ENCODE measurements around the gene C14orf93. TPM values are rescaled to one million over a fixed set of nuclear protein-coding genes. Genes with fewer than 3 reads are reported as not detected.

C14orf93 gene, protein sequence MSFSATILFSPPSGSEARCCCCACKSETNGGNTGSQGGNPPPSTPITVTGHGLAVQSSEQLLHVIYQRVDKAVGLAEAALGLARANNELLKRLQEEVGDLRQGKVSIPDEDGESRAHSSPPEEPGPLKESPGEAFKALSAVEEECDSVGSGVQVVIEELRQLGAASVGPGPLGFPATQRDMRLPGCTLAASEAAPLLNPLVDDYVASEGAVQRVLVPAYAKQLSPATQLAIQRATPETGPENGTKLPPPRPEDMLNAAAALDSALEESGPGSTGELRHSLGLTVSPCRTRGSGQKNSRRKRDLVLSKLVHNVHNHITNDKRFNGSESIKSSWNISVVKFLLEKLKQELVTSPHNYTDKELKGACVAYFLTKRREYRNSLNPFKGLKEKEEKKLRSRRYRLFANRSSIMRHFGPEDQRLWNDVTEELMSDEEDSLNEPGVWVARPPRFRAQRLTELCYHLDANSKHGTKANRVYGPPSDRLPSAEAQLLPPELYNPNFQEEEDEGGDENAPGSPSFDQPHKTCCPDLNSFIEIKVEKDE
- 6.9 and 8.1 TPM in 2 replicates for total RNA-seq (2014; rRNA removed; shearing (Covaris generic))

DNA sequence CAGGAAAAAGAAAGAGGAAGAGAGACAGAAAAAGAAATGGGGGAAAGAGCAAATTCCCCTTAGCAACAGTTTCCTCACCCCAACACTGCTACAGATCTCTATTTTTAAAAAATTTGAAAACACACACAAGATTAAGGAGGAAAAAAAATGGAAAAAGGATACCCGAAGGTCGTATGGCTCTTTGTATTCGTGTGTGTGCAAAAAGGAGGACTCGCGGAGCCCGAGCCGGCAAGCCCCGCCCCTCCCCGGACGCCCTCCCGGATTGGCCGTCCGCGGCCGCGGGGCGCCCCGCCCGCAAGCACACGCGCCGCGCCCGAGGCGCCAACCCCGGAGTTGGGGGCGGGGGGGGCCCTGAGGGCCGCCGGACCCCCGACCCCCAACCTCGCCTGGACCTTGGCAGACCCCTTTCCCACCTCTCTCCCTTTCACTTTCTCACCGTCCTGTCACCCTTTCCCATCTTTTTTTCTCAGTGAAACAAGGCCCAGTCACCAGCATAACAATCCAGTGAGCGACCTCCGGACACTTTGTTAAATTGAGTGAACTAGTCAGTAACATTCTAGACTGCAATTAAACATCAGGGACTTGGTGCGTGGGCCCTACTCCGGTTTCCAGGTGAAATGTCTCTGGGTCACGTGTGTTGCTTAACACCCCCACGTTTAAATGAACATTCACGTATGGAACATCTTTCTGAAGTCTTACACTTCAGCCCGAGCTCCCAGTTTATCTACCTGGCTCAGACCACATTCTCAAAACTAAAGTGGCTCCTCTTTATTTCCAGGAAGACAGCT lies at the start of gene C14orf93:
TSS of gene C14orf93 (minus strand) at position 205 of the 788 bp plus-strand sequence. CDS start 11,120 bp downstream, outside the sequence.
- peak; percentile 16 for DNase-seq (ENCODE audit: low spot score)

DNA sequence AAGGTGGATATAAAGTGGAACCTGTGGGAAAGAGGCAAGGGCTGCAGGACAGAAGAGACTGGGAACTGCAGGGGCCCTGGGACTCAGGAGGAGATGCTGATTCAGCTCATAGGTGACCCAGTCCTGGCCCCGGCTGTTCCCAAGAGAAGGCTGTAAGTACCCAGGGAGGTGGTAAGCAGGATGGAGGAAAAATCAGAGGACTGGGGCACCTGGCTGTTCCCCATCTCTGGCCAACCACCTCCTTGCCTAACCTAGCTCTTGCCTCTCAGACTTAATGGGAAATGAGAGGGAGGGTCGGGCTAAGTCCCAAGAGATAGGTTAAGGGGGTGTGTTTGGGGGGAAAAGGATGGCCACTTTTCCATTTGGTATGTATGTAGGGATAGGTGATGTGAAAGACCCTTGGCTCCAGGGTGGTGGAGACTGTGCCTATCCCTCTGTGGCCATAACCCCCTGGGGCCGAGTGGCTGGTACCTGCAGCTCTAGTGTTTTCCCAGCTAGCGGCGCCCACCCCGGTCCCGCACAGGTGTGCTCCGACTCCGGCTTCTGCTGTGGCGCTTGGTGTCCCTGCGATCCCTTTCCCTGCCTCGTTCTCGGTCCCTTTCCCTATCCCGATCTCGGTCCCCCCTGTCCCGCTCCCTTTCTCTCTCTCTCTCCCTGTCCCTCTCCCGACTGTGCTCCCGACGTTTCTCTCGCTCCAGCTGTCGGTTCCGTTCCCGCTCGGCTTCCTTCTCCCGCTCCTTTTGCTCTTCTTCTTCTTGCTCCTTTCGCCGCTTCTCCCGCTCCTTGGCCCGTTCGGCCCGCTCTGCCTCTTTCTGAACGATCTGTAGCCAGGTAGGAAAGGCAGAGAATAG lies 48.9 kb upstream of the C14orf93 start:
- no peak for DNase-seq (ENCODE audit: low spot score)

DNA sequence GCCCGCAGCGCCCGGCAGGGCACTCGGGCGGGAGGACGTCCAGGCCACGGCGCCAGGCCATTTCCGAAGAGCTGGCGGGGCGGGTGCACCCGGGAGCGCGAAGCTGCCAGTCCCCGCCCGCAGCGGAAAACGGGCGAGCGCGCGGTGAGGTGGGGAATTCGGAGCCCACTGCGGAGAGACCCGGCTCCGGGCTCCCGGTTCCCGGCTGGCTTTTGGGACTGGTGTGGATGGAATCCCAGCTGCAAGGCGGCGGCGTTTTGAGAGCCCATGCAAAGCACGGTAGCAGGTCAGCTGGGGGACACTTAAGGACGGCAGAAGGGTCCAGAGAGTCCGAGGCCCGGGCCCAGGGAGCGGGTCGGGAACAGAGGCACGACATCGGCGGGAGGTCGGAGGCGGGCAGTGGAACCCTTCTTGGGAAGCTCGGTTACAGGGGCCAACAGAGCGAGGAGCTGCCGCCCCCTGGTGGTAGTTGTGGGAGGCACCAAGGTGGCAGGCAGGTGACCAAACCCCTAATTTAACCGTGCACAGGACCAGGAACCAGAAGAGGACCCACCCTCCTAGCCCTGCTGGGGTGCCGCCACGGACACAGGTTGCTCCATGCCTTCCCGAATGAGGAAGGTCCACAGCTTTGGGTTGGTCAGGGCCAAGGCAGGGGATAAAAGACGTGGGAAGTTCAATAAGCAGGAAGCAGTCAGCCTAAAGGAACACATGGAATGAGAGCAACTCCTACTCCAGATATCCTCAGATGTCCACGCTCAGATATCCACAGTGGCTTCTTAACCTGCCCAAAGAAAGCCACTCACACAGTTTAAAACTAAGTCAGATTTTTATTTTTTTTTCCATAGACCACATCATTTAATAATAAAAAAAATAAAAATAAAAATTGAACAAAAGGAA lies 48.1 kb upstream of the C14orf93 start:
- peak; percentile 63 for DNase-seq (ENCODE audit: low spot score)

DNA sequence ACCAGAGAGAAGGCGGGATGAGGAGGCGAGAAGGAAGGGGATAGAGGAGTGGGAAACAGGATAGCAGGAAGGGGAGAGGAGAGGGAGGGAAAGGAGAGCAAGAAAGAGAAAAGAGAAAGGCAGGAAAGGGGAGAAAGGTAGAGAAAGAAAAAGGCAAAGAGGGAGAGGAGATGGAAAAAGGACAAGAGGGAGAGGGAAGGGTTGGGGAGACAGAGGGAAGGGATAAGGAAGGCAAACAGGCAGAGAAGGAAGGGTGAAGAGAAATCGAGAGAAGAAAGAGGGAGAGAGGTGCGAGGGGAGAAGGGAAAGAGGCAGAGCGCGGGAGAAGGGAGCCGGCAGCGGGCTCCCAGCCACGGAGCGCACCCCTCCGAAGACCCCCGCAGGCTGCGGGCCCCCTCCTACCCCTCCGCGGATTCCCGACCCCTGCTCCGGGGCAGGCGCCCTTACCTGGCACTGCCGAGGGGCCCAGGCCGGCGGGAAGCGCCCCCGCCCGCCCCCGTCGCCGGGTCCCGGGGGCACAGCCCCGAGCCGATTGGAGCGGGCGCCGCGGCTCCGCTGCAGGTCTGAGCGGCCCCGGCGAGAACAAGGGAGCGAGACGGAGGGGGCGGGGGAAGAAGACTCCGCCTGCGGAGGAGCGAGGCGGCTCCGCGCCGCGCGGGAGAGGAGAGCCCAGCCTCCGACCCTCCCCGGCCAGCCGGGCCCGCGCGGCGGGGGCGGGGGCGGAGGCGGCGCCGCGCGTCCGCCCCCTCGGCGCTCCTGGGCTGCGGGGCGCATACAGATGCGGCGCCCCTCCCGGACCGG lies 47.2 kb upstream of the C14orf93 start, which contains the start of gene CDH24:
TSS of gene CDH24 (minus strand) at position 565 of the 801 bp plus-strand sequence. CDS start 1,787 bp downstream, outside the sequence.
- no peak for DNase-seq (ENCODE audit: low spot score)

DNA sequence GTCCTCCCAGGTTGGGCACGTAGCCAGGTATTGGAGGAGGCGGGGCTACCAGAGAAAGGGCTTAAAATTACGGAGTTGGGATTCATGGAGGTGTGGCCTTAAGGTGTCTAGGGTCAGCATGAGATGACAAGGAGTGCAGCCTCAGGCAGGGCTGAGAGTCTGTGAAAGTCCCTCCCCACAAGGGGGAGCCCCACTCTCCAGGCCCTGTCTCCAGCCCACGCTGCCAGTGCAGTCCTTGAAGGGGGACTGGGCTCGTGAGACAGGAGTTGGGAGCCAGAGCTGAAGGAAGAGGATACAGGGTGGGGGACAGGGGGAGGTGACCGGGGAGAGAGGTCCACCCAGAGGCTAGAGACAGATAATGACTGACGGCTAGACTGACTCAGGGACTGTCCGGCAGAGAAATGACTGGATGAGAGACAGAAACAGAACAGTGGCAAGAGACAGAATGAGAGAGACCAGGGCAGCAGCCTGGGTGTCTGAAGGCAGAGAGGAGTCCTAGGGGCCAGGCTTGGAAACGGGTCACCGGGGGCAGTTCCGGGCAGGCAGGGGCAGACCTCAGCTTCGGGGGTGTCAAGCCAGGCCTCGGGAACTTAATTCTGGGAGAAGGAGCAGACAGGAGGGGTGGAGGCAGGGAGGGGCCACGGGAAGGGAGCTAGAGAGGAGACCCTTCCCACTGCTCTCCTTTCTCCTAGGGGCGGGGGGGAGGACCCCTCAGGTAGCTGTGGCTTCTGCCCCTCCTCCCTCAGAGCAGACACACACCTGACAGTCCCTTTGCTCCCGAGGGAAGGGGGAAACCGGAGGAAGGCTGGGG lies 46.4 kb upstream of the C14orf93 start:
- DNase-seq (ENCODE audit: low spot score), result peak; percentile 57

DNA sequence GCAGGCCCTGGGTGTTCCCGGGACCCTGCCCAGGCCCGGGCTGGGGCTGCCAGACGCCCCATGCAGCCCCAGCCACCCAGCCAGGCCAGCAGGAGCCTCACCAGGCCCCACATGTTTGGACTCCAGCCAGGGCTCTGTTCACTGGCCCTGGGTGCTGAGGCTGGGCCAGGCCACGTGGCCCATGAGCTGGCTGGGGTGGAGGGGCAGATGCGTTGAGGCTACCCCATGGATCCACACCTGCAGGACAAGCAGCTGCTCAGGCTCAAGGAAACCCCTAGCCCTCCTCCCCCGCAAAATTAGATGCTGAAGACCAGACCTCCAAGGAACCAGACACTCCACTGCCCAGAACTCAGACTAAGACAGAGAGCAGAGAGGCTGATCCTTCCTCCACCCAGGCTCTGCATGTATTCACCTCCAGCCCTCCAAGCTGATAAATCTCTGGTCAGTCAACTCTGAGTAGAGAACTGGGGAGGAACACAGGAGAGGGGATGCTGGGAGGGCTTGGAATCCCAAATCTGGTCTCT lies 45.7 kb upstream of the C14orf93 start:
- no peak for DNase-seq (ENCODE audit: low spot score)

DNA sequence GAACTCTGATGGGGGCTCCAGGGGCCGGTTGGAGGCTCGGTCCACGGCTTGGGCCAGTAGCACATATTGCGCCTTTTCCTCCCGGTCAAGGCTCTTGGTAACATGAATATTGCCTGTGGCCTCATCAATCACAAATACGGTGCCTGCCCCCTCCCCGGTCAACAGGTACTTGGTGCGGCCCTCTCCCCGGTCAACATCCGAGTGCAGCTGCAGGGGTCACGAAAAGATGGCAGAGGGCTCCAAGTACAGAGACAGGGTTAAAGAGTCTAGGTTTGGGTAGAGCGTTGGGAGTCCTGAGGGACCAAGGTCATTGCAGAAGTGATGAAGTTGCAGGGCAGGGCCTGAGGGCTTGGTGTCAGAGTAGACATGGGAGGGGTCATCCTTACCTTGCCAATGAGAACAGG lies 45.2 kb upstream of the C14orf93 start:
- DNase-seq (ENCODE audit: low spot score), result no peak

DNA sequence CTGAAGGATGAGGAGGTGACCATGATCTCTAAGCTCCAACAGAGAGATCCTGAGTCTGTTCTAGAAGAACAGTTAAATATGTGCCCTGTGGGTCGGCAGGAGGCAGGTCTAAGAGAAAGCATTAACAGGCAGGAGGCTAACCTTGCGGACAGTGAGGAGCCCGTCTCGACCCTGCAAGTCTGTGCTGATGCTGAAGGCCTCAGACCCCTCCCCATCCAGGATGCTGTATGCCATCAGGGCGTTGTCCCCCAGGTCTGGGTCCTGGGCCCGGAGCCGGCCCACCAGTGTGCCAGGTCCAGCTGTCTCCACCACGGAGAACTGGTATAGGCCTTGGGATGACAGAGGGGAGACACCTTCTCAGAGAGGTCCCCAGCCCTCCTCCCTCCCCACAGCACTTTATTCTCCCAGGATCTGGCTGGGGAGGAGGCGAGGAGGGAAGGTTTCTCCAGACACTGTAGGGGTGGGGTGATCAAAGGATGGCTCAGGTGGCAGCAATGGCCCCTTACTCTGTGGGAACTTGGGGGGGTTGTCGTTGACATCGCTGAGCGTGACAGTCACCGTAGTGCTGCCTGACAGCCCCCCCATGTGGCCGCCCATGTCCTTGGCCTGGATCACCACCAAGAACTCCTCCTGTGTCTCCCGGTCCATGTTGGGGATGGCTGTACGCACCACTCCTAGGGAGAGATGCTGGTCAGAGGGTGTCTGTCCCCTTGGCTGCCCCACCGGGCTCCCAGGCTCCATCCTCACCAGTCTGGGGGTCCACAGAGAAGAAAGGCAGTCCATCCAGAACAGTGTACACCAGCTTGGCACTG lies 44.3 kb upstream of the C14orf93 start:
- no peak for DNase-seq (ENCODE audit: low spot score)

DNA sequence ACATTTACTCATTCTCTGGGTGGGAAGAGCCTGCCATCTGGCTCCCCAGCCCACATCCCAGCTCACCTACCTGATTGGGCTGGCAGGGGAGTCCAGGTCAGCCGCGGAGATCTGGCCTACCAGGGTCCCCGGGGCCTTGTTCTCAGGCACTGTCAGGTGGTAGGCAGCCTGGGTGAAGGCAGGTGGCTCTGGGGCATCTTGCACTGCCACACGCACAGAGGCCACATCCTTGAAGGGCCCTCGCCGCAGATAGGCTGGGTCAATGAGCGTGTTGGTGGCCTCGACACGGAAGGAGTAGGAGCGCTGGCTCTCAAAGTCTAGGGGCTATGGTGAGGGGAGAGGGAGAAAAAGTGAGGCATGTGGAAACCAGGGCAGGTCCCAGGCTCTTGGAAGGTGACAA lies 43.5 kb upstream of the C14orf93 start:
- no peak for DNase-seq (ENCODE audit: low spot score)

DNA sequence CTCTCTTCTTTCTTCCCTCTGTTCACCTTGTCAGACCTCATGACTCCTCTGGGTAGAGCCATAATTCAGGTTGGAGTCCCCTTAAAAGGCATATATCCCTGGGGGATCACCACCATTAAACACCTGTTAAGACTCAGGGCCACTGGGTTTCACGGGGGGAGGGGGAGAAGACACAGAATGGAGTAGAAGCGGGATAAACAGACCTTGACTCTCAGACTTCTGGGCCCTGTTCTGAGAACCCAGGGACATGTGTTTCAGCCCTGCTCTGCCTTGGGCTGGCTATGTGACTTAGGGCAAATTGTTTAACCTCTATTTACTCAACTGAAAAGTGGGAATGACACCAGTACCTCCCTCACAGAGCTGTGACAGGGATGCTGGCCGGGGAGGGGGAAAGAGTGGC lies 42.7 kb upstream of the C14orf93 start:
- no peak for DNase-seq (ENCODE audit: low spot score)

DNA sequence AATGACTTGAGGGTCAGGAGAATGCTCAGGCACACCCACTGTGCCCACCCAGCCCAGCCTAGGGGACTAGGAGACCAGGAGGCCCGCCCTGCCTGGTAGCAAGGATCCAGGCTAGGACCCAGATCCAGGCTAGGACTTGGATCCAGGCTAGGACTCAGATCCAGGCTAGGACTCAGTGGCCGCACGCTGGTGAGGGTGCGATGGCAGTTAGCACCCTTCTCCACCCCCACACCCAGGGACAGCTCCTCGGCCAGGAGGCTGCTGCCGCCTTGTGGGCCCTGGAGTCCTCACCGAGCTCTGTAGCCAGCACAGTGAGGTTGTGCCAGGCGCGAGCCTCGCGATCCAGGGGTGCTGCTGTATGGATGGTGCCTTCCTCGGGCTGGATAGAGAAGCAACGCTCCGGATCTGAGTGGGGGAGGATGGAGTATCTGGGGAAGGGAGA lies 42.3 kb upstream of the C14orf93 start:
- DNase-seq (ENCODE audit: low spot score), result no peak

DNA sequence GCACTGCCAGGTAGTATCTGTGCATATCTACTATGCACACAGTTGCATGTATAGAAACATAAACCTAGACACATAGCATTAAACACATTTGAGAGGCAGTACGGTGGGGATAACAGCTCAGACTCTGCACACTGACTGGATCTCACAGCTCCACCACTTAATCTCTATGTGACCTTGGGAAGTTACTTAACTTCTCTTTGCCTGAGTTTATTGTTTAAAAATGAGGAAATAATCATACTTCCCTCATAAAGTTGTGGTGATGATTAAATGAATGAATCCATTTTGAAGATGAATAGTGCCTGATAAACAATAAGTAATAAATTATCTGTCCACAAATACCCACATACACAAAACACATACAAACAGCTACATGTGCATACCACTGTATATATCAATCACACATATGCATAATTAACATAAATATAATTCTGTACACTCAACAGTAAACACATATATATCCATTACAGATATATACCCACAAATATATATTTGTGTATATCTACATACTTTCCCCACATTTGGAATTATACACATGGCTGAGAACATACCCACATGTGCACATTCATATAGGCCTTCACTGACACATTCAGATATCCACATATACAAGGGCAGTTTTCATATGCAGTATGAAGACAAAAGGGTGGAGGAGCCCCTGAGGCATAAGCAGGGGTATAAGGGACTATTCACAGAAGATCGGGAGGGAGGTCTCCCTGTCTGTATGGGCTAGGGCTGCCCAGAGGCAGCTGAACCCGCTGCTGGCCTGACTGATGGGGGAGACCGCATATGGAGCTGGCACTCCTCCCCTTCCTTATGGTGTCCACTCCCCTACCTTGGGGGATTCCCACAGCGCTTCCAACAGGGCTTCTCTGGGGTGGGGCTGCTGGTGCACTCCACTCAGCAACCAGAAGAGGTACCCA lies 41.5 kb upstream of the C14orf93 start:
- no peak for DNase-seq (ENCODE audit: low spot score)

DNA sequence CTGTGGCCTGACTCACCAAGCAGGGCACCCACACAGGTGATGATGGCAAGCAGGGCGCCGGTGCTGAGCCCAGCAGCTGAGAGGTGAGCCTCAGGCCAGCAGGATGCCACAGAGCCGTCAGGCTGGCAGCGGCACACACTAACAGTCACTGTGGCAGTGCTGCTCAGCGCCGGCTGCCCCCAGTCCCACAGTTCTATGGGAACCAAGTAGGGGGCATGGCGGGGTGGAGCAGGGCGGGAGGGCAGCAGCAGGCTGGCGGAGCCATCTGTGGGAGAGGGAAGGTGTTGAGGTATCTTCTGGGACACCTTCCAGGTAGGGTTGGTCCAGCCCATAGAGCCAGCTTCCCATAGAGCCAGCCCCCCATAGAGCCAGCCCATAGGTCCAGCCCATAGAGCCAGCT lies 39.1 kb upstream of the C14orf93 start:
- DNase-seq (ENCODE audit: low spot score), result no peak

DNA sequence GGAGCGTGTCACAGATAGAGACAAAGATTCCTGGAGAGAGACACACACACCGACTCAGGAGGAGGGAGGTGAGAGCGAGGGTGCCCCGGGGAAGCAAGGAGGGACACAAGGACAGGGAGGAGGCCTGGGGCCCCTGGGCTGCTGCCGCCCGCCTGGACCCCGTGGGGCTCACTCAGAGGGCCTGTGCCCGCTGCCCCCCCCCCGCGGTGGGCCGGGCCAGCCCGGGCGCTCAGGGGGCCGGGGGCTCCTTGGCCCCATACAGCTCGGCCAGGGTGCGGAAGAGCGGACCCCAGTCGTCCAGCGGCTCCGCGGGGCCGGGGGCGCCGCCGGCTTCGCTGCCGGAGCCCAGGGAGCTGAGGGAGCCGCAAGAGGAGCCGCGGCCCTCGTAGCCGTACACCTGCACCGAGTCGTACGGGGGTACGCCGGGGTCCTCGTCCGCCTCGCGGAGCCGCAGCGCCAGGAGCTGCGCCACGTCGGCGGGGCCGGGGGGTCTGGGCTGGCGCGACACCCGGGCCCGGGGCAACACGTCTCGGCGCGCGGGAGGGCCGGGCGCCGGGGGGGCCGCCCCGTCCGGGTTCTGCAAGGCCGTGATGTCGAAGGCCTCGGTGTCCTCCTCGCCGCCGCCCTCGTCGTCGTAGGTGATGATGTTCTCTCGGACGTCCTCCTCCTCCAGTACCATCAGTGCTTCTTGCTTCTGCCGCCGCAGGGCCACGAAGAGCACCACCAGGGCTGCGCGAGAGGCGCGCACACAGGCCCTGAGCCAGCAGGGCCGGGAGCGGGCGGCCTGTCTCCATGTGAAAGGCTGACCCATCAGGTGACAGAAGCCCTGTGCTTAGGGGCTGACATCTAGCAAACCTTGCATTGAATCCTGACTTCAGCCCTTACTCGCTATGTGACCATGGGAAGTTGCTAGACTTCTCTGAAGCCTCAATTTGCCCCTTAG lies 38.1 kb upstream of the C14orf93 start:
- no peak for DNase-seq (ENCODE audit: low spot score)

DNA sequence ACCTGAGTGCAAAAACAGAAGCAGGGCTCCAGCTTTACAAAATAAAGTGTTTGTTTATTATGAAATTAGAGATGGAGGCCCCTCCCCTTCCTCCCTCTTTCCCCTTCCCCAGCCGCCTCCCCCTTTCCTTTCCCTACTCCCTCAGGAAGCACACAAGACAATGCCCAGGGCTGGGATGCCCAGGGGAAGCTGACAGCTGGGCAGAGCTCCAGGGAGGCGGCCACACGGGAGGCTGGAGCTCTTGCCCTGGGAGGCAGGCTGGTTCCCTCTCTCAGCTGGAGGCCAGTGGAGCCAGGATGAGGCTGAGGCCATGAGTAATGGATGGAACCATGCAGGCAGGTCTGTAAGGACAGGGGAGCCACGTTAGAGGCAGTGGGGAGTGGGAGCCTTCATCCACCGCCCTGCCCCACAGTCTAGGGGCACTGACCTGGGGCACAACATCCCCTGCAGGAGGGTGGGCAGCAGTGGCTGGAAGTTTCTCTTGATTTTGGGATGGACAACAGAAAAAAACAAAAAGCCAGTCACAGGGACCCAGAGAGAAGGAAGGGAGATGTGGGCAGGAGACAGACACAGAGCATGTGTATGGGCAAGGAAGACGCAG lies 37.2 kb upstream of the C14orf93 start:
- DNase-seq (ENCODE audit: low spot score), result no peak

Data from A172 (cell line).